Panc1 (cell line): ENCODE results near the gene ENOX1. TPM values are rescaled to one million over a fixed set of nuclear protein-coding genes. Genes with fewer than 3 reads are reported as not detected.

Experiments used
- ATAC-seq: fragments of 200-7000 bp; cut with Tn5 transposase; 2 replicates; pipeline ENCODE4 v1.9.1; 2020; ENCODE audit warnings: mild to moderate bottlenecking, moderate library complexity
- BruUV-seq: library from RNA; stranded (reverse); fragments of 400-500 nt; replicated peaks from 2 replicates; lab custom pipeline; 2021; lab: Mats Ljungman, UMichigan
- CTCF ChIA-PET: fragments of 300-600 bp; sonication (Branson Sonifier 250); formaldehyde crosslinking; loops from one replicate; lab custom pipeline; 2022; ENCODE audit warnings: antibody characterized with exemption; lab: Charles Lee
- POLR2A ChIA-PET: fragments of 300-600 bp; sonication (Branson Sonifier 250); formaldehyde crosslinking; loops from one replicate; lab custom pipeline; 2022; ENCODE audit warnings: antibody characterized with exemption; lab: Charles Lee
- DNase-seq: peaks from one replicate; pipeline ENCODE4 v3.0.0-alpha.2; 2010; ENCODE audit warnings: low read depth, low spot score
- H3K27ac ChIP-seq: 2 replicates; pipeline ENCODE4 v1.5.1; 2011; ENCODE audit warnings: mild to moderate bottlenecking, low read length, inconsistent platforms
- H3K27me3 ChIP-seq: fragments of 200-500 bp; sonication (Bioruptor generic); 2 replicates; pipeline ENCODE4 v1.6.0; 2014; ENCODE audit warnings: low read length, inconsistent platforms; ENCODE audit not compliant: control insufficient read depth, insufficient read depth
- H3K36me3 ChIP-seq: fragments of 200-500 bp; sonication (Bioruptor generic); 2 replicates; pipeline ENCODE4 v1.5.1; 2014; ENCODE audit warnings: inconsistent platforms, mild to moderate bottlenecking, low read length, moderate library complexity; ENCODE audit not compliant: control insufficient read depth, insufficient read depth
- H3K4me1 ChIP-seq: 2 replicates; pipeline ENCODE4 v1.5.1; 2011; ENCODE audit warnings: inconsistent platforms, mild to moderate bottlenecking, low read length, moderate library complexity; ENCODE audit not compliant: control insufficient read depth, insufficient read depth
- H3K4me3 ChIP-seq, 2 experiments: 2 replicates each; pipeline ENCODE4 v1.5.1; 2011 to 2012; ENCODE audit warnings: low read depth in 2 of 2, low read length in 2 of 2, mild to moderate bottlenecking in 2 of 2, inconsistent platforms in 1 of 2, moderate library complexity in 1 of 2
- H3K9me3 ChIP-seq: fragments of 200-500 bp; sonication (Bioruptor generic); 2 replicates; pipeline ENCODE4 v1.5.1; 2014; ENCODE audit warnings: low read depth, mild to moderate bottlenecking, inconsistent platforms, low read length, moderate library complexity; ENCODE audit not compliant: control insufficient read depth, insufficient read depth
- POLR2AphosphoS5 ChIP-seq: IDR thresholded peaks from 2 replicates; pipeline ENCODE4 v1.6.1; 2012; ENCODE audit warnings: mild to moderate bottlenecking, low read depth, low read length, moderate library complexity
- REST ChIP-seq, 2 experiments: IDR thresholded peaks; 2 replicates each; pipeline ENCODE4 v1.6.1; 2011 to 2012; ENCODE audit warnings: low read depth in 2 of 2, control low read depth in 1 of 2, low read length in 1 of 2, mild to moderate bottlenecking in 1 of 2, moderate library complexity in 1 of 2; ENCODE audit not compliant: insufficient read depth in 1 of 2
- SIN3A ChIP-seq: IDR thresholded peaks from 2 replicates; pipeline ENCODE4 v1.6.1; 2012; ENCODE audit warnings: low read depth, mild to moderate bottlenecking, low read length, moderate library complexity, borderline replicate concordance; ENCODE audit not compliant: insufficient read depth
- TCF7L2 ChIP-seq: IDR thresholded peaks from 2 replicates; pipeline ENCODE4 v1.6.1; 2011; ENCODE audit warnings: mild to moderate bottlenecking, low read depth, low read length, inconsistent platforms
- in situ Hi-C: cut with HindIII; loops from 2 replicates; pipeline ENCODE4 v1.10.0; 2016; ENCODE audit warnings: low sequenced_read_pairs, low pct_unique_long_range_greater_than_20kb
- intact Hi-C: fragments of 100-400 bp; cut with micrococcal nuclease; formaldehyde crosslinking; loops from one replicate; pipeline ENCODE4 v1.10.0; 2022; ENCODE audit not compliant: unreplicated experiment
- total RNA-seq: library from RNA; stranded (reverse); gene quantifications from one replicate; pipeline ENCODE4 v1.2.1, GENCODE V29; 2021; ENCODE audit not compliant: unreplicated experiment
- TF ChIP-seq, protein P1 (sequence below): fragments of 450-650 bp; IDR thresholded peaks from 2 replicates; pipeline ENCODE4 v1.5.1; 2017; ENCODE audit warnings: mild to moderate bottlenecking

The ENOX1 gene
- total RNA-seq, 1 experiment from 2014 or later, result 0.23 TPM

GRCh38 chr13:43784496-43784895, 2.3 kb downstream of the ENOX1 start:
- intact Hi-C loops, result loop anchor here (10.0 kb wide), 1 partner anchor 700 kb away; no protein-coding TSS in a partner anchor
- in situ Hi-C loops, result no loop called here
- CTCF ChIA-PET, result no interaction called here

GRCh38 chr13:43783820-43784219, 3.0 kb downstream of the ENOX1 start:
- Histone ChIP-seq H3K27ac (no peak overlapping the region), H3K36me3 (no peaks in the 10 kb centered on the region), H3K4me1 (peaks cover 3% of the 10 kb centered on the region; the same call in 1 of the 2 replicates), H3K4me3 (no peak overlapping the region), H3K27me3 (peaks cover 2% of the 10 kb centered on the region; the same call in 1 of the 2 replicates), H3K9me3 (no peaks in the 10 kb centered on the region)
- ChIA-PET CTCF (no interaction called here), POLR2A (no interaction called here)
- ATAC-seq, result no peak
- DNase-seq, result no peak
- TF ChIP-seq SIN3A (no peak), POLR2AphosphoS5 (no peak), TCF7L2 (no peak), REST (IDR thresholded peaks at IDR 0.05; ENCODE audit: insufficient read depth in 1 of 2, low read depth in 2 of 2, low read length in 1 of 2) (no peak)
- TF ChIP-seq, protein P1, sequence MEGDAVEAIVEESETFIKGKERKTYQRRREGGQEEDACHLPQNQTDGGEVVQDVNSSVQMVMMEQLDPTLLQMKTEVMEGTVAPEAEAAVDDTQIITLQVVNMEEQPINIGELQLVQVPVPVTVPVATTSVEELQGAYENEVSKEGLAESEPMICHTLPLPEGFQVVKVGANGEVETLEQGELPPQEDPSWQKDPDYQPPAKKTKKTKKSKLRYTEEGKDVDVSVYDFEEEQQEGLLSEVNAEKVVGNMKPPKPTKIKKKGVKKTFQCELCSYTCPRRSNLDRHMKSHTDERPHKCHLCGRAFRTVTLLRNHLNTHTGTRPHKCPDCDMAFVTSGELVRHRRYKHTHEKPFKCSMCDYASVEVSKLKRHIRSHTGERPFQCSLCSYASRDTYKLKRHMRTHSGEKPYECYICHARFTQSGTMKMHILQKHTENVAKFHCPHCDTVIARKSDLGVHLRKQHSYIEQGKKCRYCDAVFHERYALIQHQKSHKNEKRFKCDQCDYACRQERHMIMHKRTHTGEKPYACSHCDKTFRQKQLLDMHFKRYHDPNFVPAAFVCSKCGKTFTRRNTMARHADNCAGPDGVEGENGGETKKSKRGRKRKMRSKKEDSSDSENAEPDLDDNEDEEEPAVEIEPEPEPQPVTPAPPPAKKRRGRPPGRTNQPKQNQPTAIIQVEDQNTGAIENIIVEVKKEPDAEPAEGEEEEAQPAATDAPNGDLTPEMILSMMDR, result no peak
- intact Hi-C loops (loop anchor here (10.0 kb wide), 1 partner anchor 699 kb away; no protein-coding TSS in a partner anchor), in situ Hi-C loops (no loop called here)
- no TSS peak for BruUV-seq

More at GRCh38 chr13:43784496-43784895, 2.3 kb downstream of the ENOX1 start:
- POLR2A ChIA-PET, result no interaction called here
- Histone ChIP-seq H3K36me3 (no peaks in the 10 kb centered on the region), H3K9me3 (no peaks in the 10 kb centered on the region), H3K27ac (no peak overlapping the region), H3K27me3 (peaks cover 2% of the 10 kb centered on the region; the same call in 1 of the 2 replicates), H3K4me3 (no peak overlapping the region), H3K4me1 (peaks cover 3% of the 10 kb centered on the region; the same call in 1 of the 2 replicates)
- TF ChIP-seq, protein P1, result no peak
- TF ChIP-seq REST (IDR thresholded peaks at IDR 0.05; ENCODE audit: insufficient read depth in 1 of 2, low read depth in 2 of 2, low read length in 1 of 2), result no peak
- no peak for TF ChIP-seq TCF7L2
- TF ChIP-seq POLR2AphosphoS5, result no peak
- no peak for TF ChIP-seq SIN3A
- DNase-seq, result no peak
- no peak for ATAC-seq
- BruUV-seq, result no TSS peak
